Breast epithelium (tissue), 3 donors: Measurements from ENCODE around the gene FBXO39.

Experiments used
- POLR2AphosphoS5 ChIP-seq, 3 donors: sonication (generic); formaldehyde crosslinking; IDR thresholded peaks; one replicate each; pipeline ENCODE4 v1.6.1; 2017; ENCODE audit warnings: antibody characterized with exemption in 3 of 3
- TF ChIP-seq, protein P1 (sequence below), 3 donors: fragments of 450-650 bp; IDR thresholded peaks; one replicate each; pipeline ENCODE4 v1.5.1; 2016 to 2017; ENCODE audit warnings: antibody characterized with exemption in 3 of 3, mild to moderate bottlenecking in 3 of 3, moderate library complexity in 3 of 3

DNA sequence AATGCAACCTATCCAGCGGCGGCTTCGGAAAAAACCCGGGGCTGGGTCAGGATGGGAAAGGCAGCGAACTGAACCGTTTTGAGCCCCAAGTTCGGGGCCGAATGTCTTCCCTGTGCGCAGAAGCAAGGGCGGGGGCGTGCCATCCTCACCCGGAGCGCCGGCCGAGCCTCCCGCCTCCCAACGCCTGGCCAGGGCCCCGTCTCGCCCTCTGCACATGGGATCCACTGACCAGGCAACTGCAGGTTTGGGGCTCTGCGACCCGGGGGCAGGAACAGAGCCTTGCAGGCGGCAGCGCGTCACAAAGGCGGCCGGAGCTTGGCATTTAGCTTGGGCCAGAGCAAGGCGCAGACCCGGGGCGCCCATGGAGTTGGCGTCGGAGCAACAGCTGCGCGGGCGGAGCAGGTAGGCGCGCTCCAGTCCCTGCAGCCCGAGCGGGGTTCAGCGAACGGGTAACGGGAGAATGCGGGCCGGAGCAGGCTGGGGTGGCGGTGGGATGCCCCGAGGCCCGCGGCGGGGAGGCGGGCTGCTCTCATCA is at the start of gene FBXO39:
- TF ChIP-seq, protein P1, sequence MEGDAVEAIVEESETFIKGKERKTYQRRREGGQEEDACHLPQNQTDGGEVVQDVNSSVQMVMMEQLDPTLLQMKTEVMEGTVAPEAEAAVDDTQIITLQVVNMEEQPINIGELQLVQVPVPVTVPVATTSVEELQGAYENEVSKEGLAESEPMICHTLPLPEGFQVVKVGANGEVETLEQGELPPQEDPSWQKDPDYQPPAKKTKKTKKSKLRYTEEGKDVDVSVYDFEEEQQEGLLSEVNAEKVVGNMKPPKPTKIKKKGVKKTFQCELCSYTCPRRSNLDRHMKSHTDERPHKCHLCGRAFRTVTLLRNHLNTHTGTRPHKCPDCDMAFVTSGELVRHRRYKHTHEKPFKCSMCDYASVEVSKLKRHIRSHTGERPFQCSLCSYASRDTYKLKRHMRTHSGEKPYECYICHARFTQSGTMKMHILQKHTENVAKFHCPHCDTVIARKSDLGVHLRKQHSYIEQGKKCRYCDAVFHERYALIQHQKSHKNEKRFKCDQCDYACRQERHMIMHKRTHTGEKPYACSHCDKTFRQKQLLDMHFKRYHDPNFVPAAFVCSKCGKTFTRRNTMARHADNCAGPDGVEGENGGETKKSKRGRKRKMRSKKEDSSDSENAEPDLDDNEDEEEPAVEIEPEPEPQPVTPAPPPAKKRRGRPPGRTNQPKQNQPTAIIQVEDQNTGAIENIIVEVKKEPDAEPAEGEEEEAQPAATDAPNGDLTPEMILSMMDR (IDR thresholded peaks at IDR 0.05), result no peak
- no peak for TF ChIP-seq POLR2AphosphoS5 (IDR thresholded peaks at IDR 0.05)
